Kidney (tissue), 14 donors: Measurements from ENCODE around the gene CMTM4. TPM values are rescaled to one million over a fixed set of nuclear protein-coding genes. Genes with fewer than 3 reads are reported as not detected.
"Not testable (repeated sequence)": the region's sequence is repeated elsewhere in the genome, so short reads cannot be mapped to it uniquely, and the experiment has no call there.

Source experiments
- DNase-seq, 5 donors: peaks; one replicate each; pipeline ENCODE4 v3.0.0-alpha.2; 2013 to 2020
- FAIRE-seq: peaks from 2 replicates; lab custom pipeline; 2012; peaks lifted over from hg19 to GRCh38; lab: Jason Lieb, UNC
- H3K27ac ChIP-seq, 2 donors: one replicate each; pipeline ENCODE4 v1.7.0; 2013; ENCODE audit warnings: low read depth in 2 of 2, low read length in 2 of 2, inconsistent platforms in 1 of 2
- H3K27me3 ChIP-seq: one replicate; pipeline ENCODE4 v1.7.1; 2013; ENCODE audit warnings: low read length, inconsistent platforms; ENCODE audit not compliant: control insufficient read depth, insufficient read depth
- H3K36me3 ChIP-seq, 3 donors: one replicate each; pipeline versions ENCODE4 v1.7.0 to v1.7.1; 2013; ENCODE audit warnings: low read length in 3 of 3, control low read depth in 1 of 3, inconsistent platforms in 1 of 3; ENCODE audit not compliant: insufficient read depth in 3 of 3, control insufficient read depth in 2 of 3
- H3K4me1 ChIP-seq, 3 donors: one replicate each; pipeline versions ENCODE4 v1.7.0 to v1.7.1; 2013; ENCODE audit warnings: low read length in 3 of 3, inconsistent platforms in 1 of 3, low read depth in 1 of 3; ENCODE audit not compliant: control insufficient read depth in 2 of 3, insufficient read depth in 2 of 3
- H3K4me3 ChIP-seq, 3 donors: one replicate each; pipeline versions ENCODE4 v1.7.0 to v1.8.1; 2013; ENCODE audit warnings: low read length in 3 of 3, control low read depth in 1 of 3, inconsistent platforms in 1 of 3
- H3K9ac ChIP-seq, 3 donors: one replicate each; pipeline versions ENCODE4 v1.7.0 to v1.7.1; 2013; ENCODE audit warnings: low read length in 3 of 3, control low read depth in 1 of 3, inconsistent platforms in 1 of 3
- H3K9me3 ChIP-seq, 3 donors: one replicate each; pipeline versions ENCODE4 v1.7.0 to v1.7.1; 2013; ENCODE audit warnings: low read length in 3 of 3, control low read depth in 1 of 3, inconsistent platforms in 1 of 3; ENCODE audit not compliant: control insufficient read depth in 2 of 3, insufficient read depth in 1 of 3
- intact Hi-C: fragments of 100-400 bp; cut with DNase I; formaldehyde crosslinking; loops from one replicate; pipeline ENCODE4 v1.11.1; 2022
- polyA plus RNA-seq: library from polyadenylated mRNA; stranded (reverse); fragments of 350-450 nt; fragmentation: Illumina TruSeq; extraction: RNeasy Lipid Tissue Mini Kit (QIAGEN cat#74804); gene quantifications from one replicate; pipeline ENCODE4 v1.2.3, GENCODE V29; 2014; ENCODE audit warnings: low read depth, low replicate concordance; ENCODE audit not compliant: insufficient read depth
- total RNA-seq: library from RNA; stranded (reverse); fragmentation: NEBNext Ultra II Directional; extraction: Animal tissue kit (Norgen Biotek cat#: 25700); gene quantifications from one replicate; pipeline ENCODE4 v1.2.1, GENCODE V29; 2021
- TF ChIP-seq, protein P1 (sequence below): IDR thresholded peaks from 3 replicates; pipeline ENCODE4 v1.5.1; 2012; ENCODE audit warnings: mild to moderate bottlenecking, moderate library complexity, borderline replicate concordance; ENCODE audit not compliant: insufficient read depth; ENCODE audit errors: extremely low read depth
- donor health status: control.
- donor health status: control.
- donor health status: control.
- donor health status: control.
- donor health status: control.
- donor health status: DM: yes; HTN: yes; CAD: no.
- donor health status: Normal renal cell carcinoma (clear cell type).

The CMTM4 gene
- total and polyA plus RNA-seq, 2 donors from 2014 or later: 43.2 to 82.2 TPM

- no peak overlapping the region for H3K4me3 ChIP-seq
- peaks cover 0 to 11% (median 7%) of the 10 kb centered on the region in 3 donors for H3K4me1 ChIP-seq
- no peak overlapping the region for H3K9ac ChIP-seq
- TF ChIP-seq, protein P1, sequence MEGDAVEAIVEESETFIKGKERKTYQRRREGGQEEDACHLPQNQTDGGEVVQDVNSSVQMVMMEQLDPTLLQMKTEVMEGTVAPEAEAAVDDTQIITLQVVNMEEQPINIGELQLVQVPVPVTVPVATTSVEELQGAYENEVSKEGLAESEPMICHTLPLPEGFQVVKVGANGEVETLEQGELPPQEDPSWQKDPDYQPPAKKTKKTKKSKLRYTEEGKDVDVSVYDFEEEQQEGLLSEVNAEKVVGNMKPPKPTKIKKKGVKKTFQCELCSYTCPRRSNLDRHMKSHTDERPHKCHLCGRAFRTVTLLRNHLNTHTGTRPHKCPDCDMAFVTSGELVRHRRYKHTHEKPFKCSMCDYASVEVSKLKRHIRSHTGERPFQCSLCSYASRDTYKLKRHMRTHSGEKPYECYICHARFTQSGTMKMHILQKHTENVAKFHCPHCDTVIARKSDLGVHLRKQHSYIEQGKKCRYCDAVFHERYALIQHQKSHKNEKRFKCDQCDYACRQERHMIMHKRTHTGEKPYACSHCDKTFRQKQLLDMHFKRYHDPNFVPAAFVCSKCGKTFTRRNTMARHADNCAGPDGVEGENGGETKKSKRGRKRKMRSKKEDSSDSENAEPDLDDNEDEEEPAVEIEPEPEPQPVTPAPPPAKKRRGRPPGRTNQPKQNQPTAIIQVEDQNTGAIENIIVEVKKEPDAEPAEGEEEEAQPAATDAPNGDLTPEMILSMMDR: no peak
- no peaks in the 10 kb centered on the region for H3K36me3 ChIP-seq
- H3K27me3 ChIP-seq: no peaks in the 10 kb centered on the region
- FAIRE-seq: no peak
- intact Hi-C loops: no loop called here
- no peak for DNase-seq
- H3K9me3 ChIP-seq: no peaks in the 10 kb centered on the region
- H3K27ac ChIP-seq: no peak overlapping the region
Observed at GRCh38 chr16:66689282-66689681, 7.3 kb downstream of the CMTM4 start.

GRCh38 chr16:66687906-66688625 is 8.5 kb downstream of the CMTM4 start:
- FAIRE-seq (no peak), DNase-seq (no peak)
- H3K4me1 ChIP-seq: peaks cover 0 to 11% (median 6%) of the 10 kb centered on the region in 3 donors
- no peak overlapping the region for H3K9ac ChIP-seq
- no peak overlapping the region for H3K27ac ChIP-seq
- intact Hi-C loops: no loop called here
- TF ChIP-seq, protein P1: no peak
- H3K4me3 ChIP-seq: no peak overlapping the region
- H3K9me3 ChIP-seq: no peaks in the 10 kb centered on the region
- H3K27me3 ChIP-seq: no peaks in the 10 kb centered on the region
- no peaks in the 10 kb centered on the region for H3K36me3 ChIP-seq

- H3K27me3 ChIP-seq, intact Hi-C loops, H3K9me3 ChIP-seq, FAIRE-seq, DNase-seq, H3K27ac ChIP-seq, H3K36me3 ChIP-seq, H3K9ac ChIP-seq, H3K4me3 ChIP-seq: not testable (repeated sequence)
- H3K4me1 ChIP-seq: peaks cover 0 to 14% (median 12%) of the 10 kb centered on the region in 3 donors
Observed at GRCh38 chr16:66685501-66686115, 10.9 kb downstream of the CMTM4 start.

GRCh38 chr16:66682271-66682670 is 14.3 kb downstream of the CMTM4 start:
- Histone ChIP-seq H3K9ac (no peak overlapping the region), H3K36me3 (no peaks in the 10 kb centered on the region), H3K9me3 (no peaks in the 10 kb centered on the region), H3K27me3 (no peaks in the 10 kb centered on the region), H3K4me1 (peaks cover 0 to 15% (median 10%) of the 10 kb centered on the region in 3 donors), H3K27ac (peak overlapping the region in 1 of 2 donors; percentile 29), H3K4me3 (no peak overlapping the region)
- intact Hi-C loops: no loop called here
- TF ChIP-seq, protein P1: no peak
- FAIRE-seq (no peak), DNase-seq (no peak)
